Fibroblast of skin of left quadriceps (primary cell): Measurements from ENCODE around the gene KIF15.
A peak's percentile ranks its signal among the peaks of the same experiment; 100 is the strongest.

Experiments used
- DNase-seq, 2 experiments: peaks; one replicate each; pipeline ENCODE4 v3.0.0-alpha.2; 2013; ENCODE audit warnings: low read depth in 2 of 2

Gene KIF15, protein sequence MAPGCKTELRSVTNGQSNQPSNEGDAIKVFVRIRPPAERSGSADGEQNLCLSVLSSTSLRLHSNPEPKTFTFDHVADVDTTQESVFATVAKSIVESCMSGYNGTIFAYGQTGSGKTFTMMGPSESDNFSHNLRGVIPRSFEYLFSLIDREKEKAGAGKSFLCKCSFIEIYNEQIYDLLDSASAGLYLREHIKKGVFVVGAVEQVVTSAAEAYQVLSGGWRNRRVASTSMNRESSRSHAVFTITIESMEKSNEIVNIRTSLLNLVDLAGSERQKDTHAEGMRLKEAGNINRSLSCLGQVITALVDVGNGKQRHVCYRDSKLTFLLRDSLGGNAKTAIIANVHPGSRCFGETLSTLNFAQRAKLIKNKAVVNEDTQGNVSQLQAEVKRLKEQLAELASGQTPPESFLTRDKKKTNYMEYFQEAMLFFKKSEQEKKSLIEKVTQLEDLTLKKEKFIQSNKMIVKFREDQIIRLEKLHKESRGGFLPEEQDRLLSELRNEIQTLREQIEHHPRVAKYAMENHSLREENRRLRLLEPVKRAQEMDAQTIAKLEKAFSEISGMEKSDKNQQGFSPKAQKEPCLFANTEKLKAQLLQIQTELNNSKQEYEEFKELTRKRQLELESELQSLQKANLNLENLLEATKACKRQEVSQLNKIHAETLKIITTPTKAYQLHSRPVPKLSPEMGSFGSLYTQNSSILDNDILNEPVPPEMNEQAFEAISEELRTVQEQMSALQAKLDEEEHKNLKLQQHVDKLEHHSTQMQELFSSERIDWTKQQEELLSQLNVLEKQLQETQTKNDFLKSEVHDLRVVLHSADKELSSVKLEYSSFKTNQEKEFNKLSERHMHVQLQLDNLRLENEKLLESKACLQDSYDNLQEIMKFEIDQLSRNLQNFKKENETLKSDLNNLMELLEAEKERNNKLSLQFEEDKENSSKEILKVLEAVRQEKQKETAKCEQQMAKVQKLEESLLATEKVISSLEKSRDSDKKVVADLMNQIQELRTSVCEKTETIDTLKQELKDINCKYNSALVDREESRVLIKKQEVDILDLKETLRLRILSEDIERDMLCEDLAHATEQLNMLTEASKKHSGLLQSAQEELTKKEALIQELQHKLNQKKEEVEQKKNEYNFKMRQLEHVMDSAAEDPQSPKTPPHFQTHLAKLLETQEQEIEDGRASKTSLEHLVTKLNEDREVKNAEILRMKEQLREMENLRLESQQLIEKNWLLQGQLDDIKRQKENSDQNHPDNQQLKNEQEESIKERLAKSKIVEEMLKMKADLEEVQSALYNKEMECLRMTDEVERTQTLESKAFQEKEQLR (N-terminal part only)

GRCh38 chr3:44761424-44762169, at the start of gene KIF15, which contains the start of gene KIAA1143:
Gene KIF15 (plus strand): TSS chr3:44761794. CDS start chr3:44761866, 72 bp downstream.
Gene KIAA1143 (minus strand): TSS chr3:44761619. CDS start chr3:44761602, 17 bp downstream.
- DNase-seq, result peak; percentile 88

- DNase-seq, result peak; percentile 77 to 78
Observed at GRCh38 chr3:44712455-44713075, 49.0 kb upstream of the KIF15 start, which contains the start of gene ZNF502. Gene ZNF502 (plus strand): TSS chr3:44712660. CDS start chr3:44720262, 7,602 bp downstream.

- DNase-seq, result no peak
Observed at GRCh38 chr3:44721231-44722102, 40.1 kb upstream of the KIF15 start.

DNA sequence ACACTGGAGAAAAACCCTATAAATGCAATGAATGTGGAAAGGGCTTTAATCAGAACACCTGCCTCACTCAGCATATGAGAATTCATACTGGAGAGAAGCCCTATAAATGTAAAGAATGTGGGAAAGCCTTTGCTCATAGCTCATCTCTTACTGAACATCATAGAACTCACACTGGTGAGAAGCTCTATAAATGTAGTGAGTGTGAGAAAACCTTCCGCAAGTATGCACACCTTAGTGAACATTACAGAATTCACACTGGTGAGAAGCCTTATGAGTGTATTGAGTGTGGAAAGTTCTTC, 39.5 kb upstream of the KIF15 start:
- no peak for DNase-seq

DNA sequence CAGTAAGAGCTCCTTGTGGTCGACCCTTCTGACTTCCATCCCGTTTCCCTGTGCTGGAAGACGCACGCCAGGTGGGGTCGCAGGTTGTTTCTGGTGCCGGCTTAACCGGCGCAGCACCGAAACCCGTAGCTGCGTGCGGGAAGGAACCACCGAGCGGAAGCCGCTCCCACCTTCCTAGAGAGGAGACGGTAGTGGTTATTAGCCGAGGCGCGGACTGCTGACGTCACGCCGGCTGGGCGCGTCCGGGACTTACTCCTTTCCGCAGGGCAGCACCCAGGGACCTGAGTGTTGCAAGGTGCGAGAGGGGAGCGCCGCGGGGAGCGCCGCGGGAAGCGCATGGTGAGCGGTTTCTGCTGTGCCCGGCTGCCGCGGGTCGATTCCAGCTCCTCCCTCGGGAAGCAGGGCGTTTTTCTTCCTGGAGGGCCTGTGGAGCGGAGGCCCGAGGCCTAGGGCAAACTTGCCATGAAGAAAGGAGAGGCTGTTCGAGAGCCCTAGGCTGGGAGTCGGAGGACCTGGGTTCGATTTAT, 32.1 kb upstream of the KIF15 start, which contains the start of gene ZNF501:
Gene ZNF501, plus strand, starts transcription at position 252 of the 527 bp plus-strand sequence. CDS start 4,787 bp downstream, outside the sequence.
- DNase-seq, result peak; percentile 78 to 84

DNA sequence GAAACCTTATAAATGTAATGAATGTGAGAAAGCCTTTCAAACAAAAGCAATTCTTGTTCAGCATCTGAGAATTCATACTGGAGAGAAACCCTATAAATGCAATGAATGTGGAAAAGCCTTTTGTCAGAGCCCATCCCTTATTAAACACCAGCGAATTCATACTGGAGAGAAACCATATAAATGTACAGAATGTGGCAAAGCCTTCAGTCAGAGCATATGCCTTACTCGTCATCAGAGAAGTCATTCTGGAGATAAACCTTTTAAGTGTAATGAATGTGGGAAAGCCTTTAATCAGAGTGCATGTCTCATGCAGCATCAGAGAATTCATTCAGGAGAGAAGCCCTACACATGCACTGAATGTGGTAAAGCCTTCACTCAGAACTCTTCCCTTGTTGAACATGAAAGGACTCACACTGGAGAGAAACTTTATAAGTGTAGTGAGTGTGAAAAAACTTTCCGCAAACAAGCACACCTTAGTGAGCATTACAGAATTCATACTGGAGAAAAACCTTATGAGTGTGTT, 26.9 kb upstream of the KIF15 start:
- no peak for DNase-seq

- no peak for DNase-seq
Observed at GRCh38 chr3:44761101-44761423, 532 bp upstream of the KIF15 start.

GRCh38 chr3:44762170-44762677, 630 bp downstream of the KIF15 start:
- no peak for DNase-seq

DNA sequence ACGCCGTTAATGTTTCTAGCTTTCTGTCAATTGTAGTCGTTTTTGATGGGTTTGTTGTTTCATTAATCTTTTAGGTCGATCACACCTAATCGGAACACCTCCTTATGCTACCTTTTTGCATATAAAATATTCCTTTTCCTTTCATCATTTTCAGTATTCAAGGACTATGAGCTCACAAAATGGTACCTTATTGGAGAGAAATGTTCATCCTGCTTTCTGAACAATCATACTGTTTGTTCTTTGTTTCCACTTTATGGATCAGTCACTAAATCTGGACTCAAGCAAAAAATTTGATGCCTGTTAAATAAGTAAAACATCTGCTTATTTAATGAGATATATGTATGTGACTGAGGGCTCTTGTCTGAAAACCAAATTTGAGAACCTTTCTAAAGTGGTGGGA, 1.1 kb downstream of the KIF15 start:
- DNase-seq, result no peak

DNA sequence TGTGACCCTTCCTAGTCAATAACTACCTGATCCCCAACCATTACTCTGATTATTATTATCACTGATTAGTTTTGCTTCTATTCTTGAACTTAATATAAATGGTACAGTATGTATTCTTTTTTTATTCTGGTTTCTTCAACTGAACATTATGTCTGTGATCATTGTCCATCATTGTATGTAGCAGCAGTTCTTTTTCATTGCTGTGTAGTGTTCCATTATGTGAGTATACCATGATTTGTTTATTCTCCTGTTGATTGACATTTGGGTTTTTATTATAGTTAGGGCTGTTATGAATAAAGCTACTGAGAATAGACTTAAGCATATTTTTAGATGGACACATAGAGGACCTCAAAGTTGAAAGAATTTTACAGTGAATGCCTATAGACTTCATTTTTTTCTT, 2.7 kb downstream of the KIF15 start:
- DNase-seq, result no peak

DNA sequence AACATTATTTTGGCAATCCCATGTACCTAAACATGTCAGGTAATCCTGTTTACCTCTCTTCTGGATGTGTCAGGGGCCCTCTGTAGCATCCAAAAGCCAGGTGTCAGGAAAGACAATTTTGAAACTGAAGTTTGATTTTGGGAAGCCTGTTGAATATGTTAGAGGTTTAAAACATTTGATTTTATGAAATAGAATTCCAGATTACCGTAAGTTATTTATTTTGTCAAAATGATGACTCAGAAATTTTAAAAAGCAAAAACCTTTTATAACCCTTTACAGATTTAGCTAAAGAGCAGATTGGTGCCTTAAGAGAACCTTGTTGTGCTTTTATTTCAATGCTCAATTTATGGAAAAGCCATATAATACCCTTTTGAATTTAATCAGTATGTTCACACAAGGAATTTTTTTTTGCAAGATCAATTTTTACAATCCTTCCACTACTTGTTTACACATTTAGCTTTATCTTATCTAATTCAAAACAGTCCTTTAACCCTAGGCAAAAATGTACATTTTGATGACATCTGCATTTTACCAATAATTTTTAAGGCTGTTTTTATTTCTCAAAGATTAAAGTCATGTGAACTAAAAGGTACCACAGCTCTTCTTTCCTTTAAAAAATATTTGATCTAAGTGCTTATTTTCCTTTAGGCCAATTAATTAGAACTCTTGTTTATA, 10.0 kb downstream of the KIF15 start:
- no peak for DNase-seq

DNA sequence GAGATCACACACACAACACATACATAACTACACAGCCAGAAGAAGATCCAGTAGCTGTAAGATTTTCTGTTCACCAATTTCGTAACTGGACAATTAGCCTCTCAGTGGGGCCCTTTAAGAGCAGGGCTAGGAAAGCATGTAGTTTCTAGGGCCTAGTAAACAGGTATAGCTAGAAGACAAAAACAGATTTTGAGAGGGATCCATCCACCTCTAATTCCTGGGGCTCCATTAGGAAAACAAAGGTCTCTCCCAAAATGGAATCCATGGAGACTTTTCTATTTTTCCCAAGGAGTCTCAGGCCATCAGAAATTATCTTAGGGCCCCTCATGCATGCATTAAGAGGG, 10.5 kb downstream of the KIF15 start:
- no peak for DNase-seq

GRCh38 chr3:44782891-44783290, 21.3 kb downstream of the KIF15 start:
- DNase-seq, result no peak

GRCh38 chr3:44795197-44795596, 33.6 kb downstream of the KIF15 start:
- no peak for DNase-seq

- DNase-seq, result no peak
Observed at GRCh38 chr3:44802011-44802410, 40.4 kb downstream of the KIF15 start.

DNA sequence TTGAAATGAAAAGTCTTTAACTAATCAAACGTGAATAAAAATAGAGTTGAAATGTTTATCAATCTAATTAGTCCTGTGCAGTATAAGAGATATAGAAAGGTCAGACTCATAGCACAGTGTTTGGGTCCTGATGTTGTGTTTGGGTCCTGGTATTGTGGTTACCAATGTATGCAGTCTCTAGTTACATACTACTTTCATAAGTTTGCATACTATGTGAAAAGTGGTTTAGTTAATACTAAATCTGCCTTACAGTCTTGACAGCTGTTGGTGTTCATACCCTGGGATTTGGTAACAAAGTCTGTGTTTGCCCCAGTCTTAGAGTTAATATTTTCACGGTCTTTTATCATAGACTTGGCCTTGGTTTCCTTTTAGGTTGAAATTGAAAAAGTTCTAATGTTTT, 41.7 kb downstream of the KIF15 start:
- DNase-seq, result no peak

DNA sequence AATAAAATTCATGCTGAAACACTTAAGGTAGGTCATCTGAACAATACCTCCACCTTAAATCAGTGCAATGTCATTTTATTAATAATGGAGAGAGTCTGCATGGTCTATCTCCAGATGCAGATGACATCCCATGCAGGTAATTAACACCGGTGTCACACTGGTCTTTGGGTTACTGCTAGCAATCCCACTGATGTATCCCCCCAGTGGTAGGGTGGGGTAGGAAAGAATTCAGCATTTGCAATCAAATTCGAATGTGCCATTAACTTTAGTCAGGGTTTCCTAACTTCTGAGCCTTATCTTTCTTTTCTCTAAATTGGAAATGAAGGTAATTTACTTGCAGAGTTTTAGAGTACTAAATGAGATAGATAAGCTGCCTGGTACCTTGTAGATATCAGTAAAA, 44.4 kb downstream of the KIF15 start:
- DNase-seq, result no peak

DNA sequence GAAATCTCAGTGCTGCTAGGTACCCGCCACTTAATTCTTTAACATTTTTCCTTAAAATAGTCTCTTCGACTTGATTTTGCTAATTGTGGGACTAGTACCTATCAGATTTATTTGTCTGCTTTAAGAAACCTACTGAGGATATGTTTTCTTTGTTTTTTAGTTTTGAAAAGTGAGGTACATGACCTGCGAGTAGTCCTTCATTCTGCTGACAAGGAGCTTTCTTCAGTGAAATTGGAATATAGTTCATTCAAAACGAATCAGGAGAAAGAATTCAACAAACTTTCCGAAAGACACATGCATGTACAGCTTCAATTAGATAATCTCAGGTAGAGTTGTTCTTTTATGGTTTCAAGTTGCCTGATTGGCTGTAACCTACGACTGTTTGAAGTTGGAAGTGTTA, 53.2 kb downstream of the KIF15 start:
- DNase-seq, result no peak
